HG03025 (cell line): ENCODE measurements around the gene CACHD1.

ENCODE experiments used
- ATAC-seq: cut with Tn5 transposase; IDR thresholded peaks from one replicate; pipeline ENCODE4 v1.9.1; 2021; ENCODE audit warnings: mild to moderate bottlenecking, moderate library complexity; ENCODE audit not compliant: unreplicated experiment, low FRiP score

Gene CACHD1

DNA sequence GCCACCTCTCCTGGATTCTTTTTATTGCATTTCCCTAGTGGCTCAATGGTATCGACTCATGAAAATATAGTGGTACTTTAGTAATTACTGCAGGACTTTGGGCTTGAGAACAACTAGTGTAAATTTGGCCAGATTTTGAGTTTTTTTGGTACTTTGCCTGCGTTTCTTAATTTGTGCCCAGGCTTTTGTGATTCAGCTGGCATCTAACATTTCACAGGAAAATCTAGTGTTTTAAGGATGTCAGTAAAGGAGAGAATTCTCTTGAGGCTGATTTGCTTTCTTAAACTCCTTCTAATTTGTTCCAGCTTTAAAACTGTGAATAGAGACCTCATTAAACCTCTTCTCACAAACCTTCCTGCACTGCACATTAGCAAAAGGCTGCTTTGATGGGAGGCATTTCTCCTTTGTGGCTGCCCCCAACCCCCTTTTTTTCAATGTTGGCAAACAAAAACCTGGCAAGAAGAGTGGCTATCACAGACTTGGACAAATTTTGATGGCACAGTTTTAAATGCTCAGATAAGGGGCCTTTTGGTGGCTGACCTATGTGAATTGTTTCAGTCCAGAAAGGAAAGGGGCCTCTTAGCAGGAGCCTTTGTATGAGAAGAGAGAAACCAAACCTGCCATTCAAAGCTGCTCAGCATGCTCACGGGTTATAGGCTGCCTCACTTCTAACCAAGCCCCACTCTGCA lies 161.6 kb downstream of the CACHD1 start:
- ATAC-seq, result no peak

GRCh38 chr1:64632936-64633335 lies 163.0 kb downstream of the CACHD1 start:
- ATAC-seq, result no peak

DNA sequence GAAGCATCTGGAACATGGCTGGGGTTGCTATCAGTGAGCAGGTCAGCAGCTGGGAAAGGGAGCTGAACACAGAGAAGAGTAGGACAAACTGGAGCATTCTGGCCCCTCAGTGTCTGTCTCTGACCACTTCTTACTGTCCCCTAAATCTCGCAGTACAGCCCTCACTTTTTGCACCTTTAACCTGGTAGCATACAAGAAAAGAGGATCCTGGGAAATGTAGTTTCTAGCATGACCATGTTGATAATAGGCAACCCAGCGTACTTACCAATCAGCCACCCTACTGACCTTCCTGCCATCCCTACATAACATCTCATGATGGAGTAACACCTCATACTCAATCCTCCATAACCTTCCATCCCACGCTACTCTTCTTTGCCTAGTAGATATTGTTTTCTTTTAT lies 175.8 kb downstream of the CACHD1 start:
- no peak for ATAC-seq

- ATAC-seq, result no peak
Measured at GRCh38 chr1:64650411-64650810, 180.5 kb downstream of the CACHD1 start.

- ATAC-seq, result no peak
Measured at GRCh38 chr1:64651841-64652240, 181.9 kb downstream of the CACHD1 start.

GRCh38 chr1:64653466-64653865 lies 183.5 kb downstream of the CACHD1 start:
- no peak for ATAC-seq

DNA sequence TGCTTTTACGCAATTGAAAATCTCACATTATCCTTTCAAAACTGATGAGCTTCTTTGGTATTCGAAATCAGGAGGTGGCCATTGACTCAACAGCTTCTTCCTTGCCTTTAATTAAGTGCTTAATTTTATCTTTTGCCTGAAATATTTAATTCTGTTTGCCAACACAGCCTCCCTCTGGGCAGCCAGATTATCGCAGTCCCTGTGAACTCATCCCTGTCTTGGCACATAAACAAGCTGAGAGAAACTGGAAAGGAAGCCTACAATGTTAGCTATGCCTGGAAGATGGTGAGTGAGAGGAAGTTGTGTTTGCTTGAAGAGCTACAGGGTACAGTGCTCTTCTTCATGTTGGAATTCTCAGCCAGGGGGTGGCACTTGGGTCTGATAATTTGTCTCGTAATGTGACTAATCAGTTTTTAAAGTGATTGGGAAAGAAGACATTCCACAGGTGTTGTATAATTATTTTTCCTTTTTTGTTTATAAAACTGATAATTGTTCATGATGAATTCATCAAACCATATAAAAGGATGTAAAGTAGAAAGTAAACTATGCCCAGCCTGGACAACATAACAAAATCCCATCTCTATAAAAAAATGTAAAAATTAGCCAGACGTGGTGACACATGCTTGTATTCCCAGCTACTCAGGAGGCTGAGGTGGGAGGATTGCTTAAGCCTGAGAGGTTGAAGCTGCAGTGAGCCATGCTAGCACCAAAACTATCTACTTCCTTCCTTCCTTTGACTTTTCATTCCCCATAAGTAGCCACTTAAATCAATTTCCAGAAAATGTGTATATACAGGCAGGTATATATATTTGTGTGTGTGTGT lies 184.8 kb downstream of the CACHD1 start:
- no peak for ATAC-seq

DNA sequence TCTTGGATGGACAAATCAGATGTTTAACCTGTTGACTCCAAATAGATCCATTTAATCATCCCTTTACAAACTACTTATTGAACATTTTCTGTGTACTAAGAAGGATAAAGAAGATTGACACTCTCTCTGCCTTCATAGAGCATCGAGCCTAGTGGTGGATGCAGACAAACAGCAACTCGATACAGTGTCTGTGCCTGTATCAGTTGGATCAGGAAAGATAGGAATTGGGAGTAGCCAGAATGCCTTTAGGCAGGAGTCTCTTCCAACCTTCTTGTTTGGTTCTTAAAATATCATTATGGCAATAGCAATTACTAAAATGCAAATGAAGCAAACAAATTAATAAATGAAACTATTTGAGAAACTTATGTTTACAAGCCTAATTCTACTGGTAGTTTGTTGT lies 185.9 kb downstream of the CACHD1 start:
- no peak for ATAC-seq

DNA sequence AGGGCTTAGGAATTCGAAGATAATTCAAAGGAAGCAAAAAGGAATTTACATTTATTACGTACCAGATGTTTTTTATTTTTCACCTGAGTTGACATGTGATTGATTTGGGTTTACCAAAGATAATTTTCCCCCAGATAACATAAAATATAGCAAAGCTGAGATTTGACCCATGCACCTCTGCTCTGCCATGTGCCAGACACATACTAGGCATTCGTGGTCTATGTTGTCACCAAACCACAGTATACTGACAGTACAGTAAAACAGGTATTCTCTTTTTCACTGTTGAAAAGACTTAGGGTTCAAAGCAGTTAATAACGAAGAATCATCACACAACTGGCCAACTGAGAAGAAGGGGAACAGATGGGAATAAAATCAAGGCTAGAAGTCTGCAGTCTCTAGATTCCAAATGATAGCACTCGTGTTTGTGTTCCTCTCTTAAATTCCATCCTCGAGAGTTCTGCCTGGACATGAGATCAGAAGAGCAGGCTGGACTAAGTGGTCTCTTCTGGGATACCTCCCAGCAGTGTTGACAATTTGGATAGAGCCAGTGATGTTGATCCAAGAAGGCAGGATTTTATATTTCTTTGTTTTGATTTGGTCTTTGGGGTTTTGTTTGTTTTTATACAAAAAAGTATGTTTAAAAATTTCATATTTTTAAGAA lies 189.7 kb downstream of the CACHD1 start:
- ATAC-seq, result no peak

DNA sequence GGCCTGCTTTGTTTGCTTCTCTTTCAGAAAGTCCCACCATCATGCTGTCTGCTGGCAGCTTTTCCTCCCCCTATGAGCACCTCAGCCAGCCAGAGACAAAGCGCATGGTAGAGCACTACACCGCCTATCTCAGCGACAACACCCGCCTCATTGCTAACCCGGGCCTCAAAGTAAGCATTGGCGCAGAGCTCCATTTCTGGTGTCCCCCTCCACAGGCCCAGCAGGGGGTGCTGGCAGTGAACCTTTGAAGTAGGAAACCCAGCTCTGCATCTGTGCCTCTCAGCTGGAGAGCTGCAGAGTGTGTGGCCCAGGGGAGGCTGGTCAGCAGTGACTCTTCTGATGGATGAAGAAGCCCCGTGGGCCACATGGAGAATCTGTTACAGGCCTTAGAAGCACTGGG lies 193.7 kb downstream of the CACHD1 start:
- ATAC-seq, result no peak

- no peak for ATAC-seq
Measured at GRCh38 chr1:64664299-64664698, 194.4 kb downstream of the CACHD1 start.

GRCh38 chr1:64669098-64669675 lies 199.3 kb downstream of the CACHD1 start:
- no peak for ATAC-seq

GRCh38 chr1:64675718-64676345 lies 205.9 kb downstream of the CACHD1 start:
- no peak for ATAC-seq

- ATAC-seq, result no peak
Measured at GRCh38 chr1:64676386-64676785, 206.5 kb downstream of the CACHD1 start.

GRCh38 chr1:64677532-64677931 lies 207.6 kb downstream of the CACHD1 start:
- no peak for ATAC-seq

DNA sequence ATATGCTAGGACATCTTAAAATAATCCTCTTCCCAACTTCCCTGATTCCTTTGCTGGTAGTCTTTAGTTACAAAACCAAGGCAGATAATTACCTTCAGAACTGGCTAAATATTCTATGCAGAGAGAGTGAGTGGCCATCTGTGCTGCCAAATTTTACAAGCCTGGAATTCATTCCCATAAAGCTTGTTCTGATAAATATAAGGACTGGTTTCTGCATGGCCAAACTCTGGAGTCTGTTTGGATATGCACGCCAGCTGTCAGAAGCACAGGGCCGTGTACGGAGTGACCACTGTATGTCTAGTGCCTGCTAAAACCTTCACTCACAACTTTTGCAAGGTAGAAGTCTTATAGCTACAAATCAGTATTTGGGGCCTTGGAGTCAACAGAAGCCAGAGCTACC lies 208.4 kb downstream of the CACHD1 start:
- no peak for ATAC-seq

GRCh38 chr1:64679177-64679576 lies 209.2 kb downstream of the CACHD1 start:
- no peak for ATAC-seq

DNA sequence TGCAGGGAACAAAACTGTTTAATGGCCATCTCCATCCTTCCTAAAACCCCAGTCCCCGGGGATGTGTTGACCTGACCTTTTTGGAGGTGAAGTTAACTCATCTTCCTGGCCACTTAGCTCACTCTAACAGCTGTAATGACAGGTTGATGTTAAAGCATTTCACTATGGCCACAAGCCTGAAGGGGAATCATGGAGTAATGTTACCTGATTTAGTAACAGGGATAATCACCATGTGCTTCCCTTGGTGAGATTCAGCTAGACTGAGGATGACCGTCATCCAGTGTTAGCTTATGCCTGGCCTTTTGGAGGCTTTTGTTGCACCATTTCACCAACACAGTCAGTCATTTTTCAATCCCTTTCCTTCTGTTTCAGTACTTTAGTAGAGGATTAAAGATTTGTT lies 210.7 kb downstream of the CACHD1 start:
- ATAC-seq, result no peak

- ATAC-seq, result no peak
Measured at GRCh38 chr1:64681043-64681442, 211.1 kb downstream of the CACHD1 start.

DNA sequence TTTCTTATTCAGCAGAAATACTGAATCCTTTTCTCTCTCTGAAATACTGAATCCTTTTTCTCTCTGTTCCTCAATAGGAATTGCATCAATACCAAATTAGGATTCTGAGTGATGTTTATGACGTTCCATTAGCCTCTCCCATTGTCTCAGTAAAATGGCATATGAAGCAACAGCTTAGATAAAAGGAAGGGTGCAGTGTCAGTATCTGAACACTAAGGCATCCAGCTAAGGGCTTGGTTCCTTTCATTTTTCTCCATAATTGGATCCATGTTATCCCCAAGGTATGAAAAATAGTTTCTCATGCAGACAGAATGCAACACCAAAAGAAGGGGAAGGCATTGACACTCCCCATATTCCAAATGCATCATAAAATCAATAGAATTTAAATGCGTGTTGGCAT lies 213.5 kb downstream of the CACHD1 start:
- no peak for ATAC-seq

DNA sequence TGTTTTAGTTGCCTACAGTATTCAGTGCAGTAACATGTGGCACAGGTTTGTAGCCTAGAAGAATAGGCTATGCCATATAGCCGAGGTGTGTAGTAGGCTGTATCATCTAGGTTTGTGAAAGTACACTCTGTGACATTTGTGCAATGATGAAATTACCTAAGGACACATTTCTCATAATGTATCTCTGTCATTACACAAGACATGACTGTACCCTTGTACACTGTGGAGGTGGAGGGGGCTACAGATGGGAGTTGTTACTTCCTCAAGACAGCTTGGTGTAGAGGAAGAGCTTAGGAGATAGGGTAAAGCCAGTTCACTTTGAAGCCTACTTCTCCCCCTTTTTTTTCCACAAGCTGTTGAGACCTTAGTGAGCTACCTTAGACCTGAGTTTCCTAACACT lies 215.3 kb downstream of the CACHD1 start:
- no peak for ATAC-seq
